GM23248 (cell line): ENCODE data around the gene UGDH.

Experiments used
- EZH2 ChIP-seq: fragments of 200-600 bp; sonication (generic); IDR thresholded peaks from 2 replicates; pipeline ENCODE4 v1.6.1; 2018; ENCODE audit warnings: antibody characterized with exemption, mild to moderate bottlenecking; ENCODE audit not compliant: insufficient read depth, poor library complexity, severe bottlenecking
- EZH2phosphoT487 ChIP-seq: fragments of 200-600 bp; sonication (generic); IDR thresholded peaks from 2 replicates; pipeline ENCODE4 v1.6.1; 2018; ENCODE audit warnings: antibody characterized with exemption, moderate library complexity, mild to moderate bottlenecking, low read depth; ENCODE audit not compliant: insufficient read depth

- TF ChIP-seq EZH2 (no peak), EZH2phosphoT487 (no peak)
Observed at GRCh38 chr4:39452153-39452859, 74.9 kb downstream of the UGDH start.
